HG02798 (cell line): Measurements from ENCODE around the gene RTF1.

Experiments used
- ATAC-seq: cut with Tn5 transposase; IDR thresholded peaks from one replicate; pipeline ENCODE4 v1.9.1; 2021; ENCODE audit warnings: mild to moderate bottlenecking; ENCODE audit not compliant: unreplicated experiment, poor library complexity

RTF1 gene

GRCh38 chr15:41502795-41503668, 86.1 kb downstream of the RTF1 start:
- ATAC-seq, result no peak

- no peak for ATAC-seq
Measured at GRCh38 chr15:41503669-41504010, 86.7 kb downstream of the RTF1 start.

- ATAC-seq, result no peak
Measured at GRCh38 chr15:41504751-41505492, 88.0 kb downstream of the RTF1 start.

GRCh38 chr15:41505776-41506175, 88.9 kb downstream of the RTF1 start:
- no peak for ATAC-seq

GRCh38 chr15:41506796-41507341, 90.0 kb downstream of the RTF1 start:
- ATAC-seq, result no peak

GRCh38 chr15:41507820-41508290, 91.0 kb downstream of the RTF1 start:
- ATAC-seq, result no peak

- no peak for ATAC-seq
Measured at GRCh38 chr15:41510728-41511127, 93.8 kb downstream of the RTF1 start.

- ATAC-seq, result no peak
Measured at GRCh38 chr15:41511331-41511898, 94.5 kb downstream of the RTF1 start.

- no peak for ATAC-seq
Measured at GRCh38 chr15:41511899-41512369, 95.0 kb downstream of the RTF1 start.

GRCh38 chr15:41512512-41512939, 95.6 kb downstream of the RTF1 start:
- no peak for ATAC-seq

GRCh38 chr15:41512940-41513505, 96.1 kb downstream of the RTF1 start:
- ATAC-seq, result no peak

- no peak for ATAC-seq
Measured at GRCh38 chr15:41513506-41514227, 96.8 kb downstream of the RTF1 start, which contains the start of gene LTK. TSS of gene LTK (minus strand) at chr15:41513827. CDS start at chr15:41513709, 118 bp downstream.

GRCh38 chr15:41517895-41518449, 101.1 kb downstream of the RTF1 start:
- no peak for ATAC-seq

- no peak for ATAC-seq
Measured at GRCh38 chr15:41520636-41521035, 103.7 kb downstream of the RTF1 start.

- ATAC-seq, result no peak
Measured at GRCh38 chr15:41521614-41522013, 104.7 kb downstream of the RTF1 start.

- no peak for ATAC-seq
Measured at GRCh38 chr15:41523097-41523496, 106.2 kb downstream of the RTF1 start.

- ATAC-seq, result no peak
Measured at GRCh38 chr15:41530363-41530956, 113.6 kb downstream of the RTF1 start.
